H1 (cell line): ENCODE results near the gene ZBTB16. TPM values are rescaled to one million over a fixed set of nuclear protein-coding genes. Genes with fewer than 3 reads are reported as not detected.

Experiments
- CTCF ChIA-PET: fragments of 300-600 bp; sonication (Branson Sonifier 250); formaldehyde crosslinking; loops from one replicate; lab custom pipeline; 2021; ENCODE audit not compliant: partially characterized antibody; lab: Charles Lee
- POLR2A ChIA-PET: fragments of 300-600 bp; sonication (Branson Sonifier 250); formaldehyde crosslinking; loops from one replicate; lab custom pipeline; 2021; ENCODE audit warnings: inconsistent platforms; ENCODE audit not compliant: partially characterized antibody; lab: Charles Lee
- DNase-seq, 2 experiments: peaks; one replicate each; pipeline versions ENCODE4 v3.0.0 to v3.0.0-alpha.2; 2010 to 2022; ENCODE audit warnings: low spot score in 2 of 2, low read depth in 1 of 2, mixed read lengths in 1 of 2
- FAIRE-seq: peaks from 2 replicates; lab custom pipeline; 2011; peaks lifted over from hg19 to GRCh38; lab: Jason Lieb, UNC
- H2AFZ ChIP-seq: 2 replicates; pipeline ENCODE4 v1.8.1; 2012; ENCODE audit warnings: low read length, inconsistent platforms
- H2AK5ac ChIP-seq: 2 replicates; pipeline ENCODE4 v1.6.1; 2013; ENCODE audit warnings: low read depth, low read length
- H2BK120ac ChIP-seq: replicated peaks from 2 replicates; pipeline ENCODE3; 2013; ENCODE audit warnings: low read depth, low read length, inconsistent platforms
- H2BK12ac ChIP-seq: 2 replicates; pipeline ENCODE4 v1.6.1; 2013; ENCODE audit warnings: low read depth, low read length
- H2BK15ac ChIP-seq: 2 replicates; pipeline ENCODE4 v1.6.1; 2013; ENCODE audit warnings: low read length
- H2BK20ac ChIP-seq: 2 replicates; pipeline ENCODE4 v1.6.1; 2013; ENCODE audit warnings: low read length
- H2BK5ac ChIP-seq: 2 replicates; pipeline ENCODE4 v1.6.1; 2013; ENCODE audit warnings: low read depth, low read length
- H3K14ac ChIP-seq: 2 replicates; pipeline ENCODE4 v1.6.1; 2013; ENCODE audit warnings: inconsistent platforms; ENCODE audit not compliant: insufficient read length
- H3K18ac ChIP-seq: 2 replicates; pipeline ENCODE4 v1.6.1; 2013; ENCODE audit warnings: low read length; ENCODE audit errors: extremely low read depth
- H3K23ac ChIP-seq: 2 replicates; pipeline ENCODE4 v1.6.1; 2013; ENCODE audit warnings: inconsistent platforms; ENCODE audit not compliant: insufficient read length
- H3K23me2 ChIP-seq: 2 replicates; pipeline ENCODE4 v1.6.1; 2013; ENCODE audit warnings: low read depth, low read length
- H3K27ac ChIP-seq: 2 replicates; pipeline ENCODE4 v1.6.1; 2011; ENCODE audit warnings: low read depth, low read length, inconsistent platforms
- H3K27me3 ChIP-seq, 4 experiments: replicated peaks in 1 of 4; 1 replicate in 1 of 4; 2 replicates in 3 of 4; pipeline versions ENCODE4 v1.6.1 to v1.8.1; 2011 to 2013; ENCODE audit warnings: low read length in 3 of 4, mild to moderate bottlenecking in 3 of 4, inconsistent platforms in 2 of 4, mixed read lengths in 2 of 4, moderate library complexity in 1 of 4; ENCODE audit not compliant: control insufficient read depth in 3 of 4, insufficient read depth in 3 of 4; ENCODE audit errors: extremely low read depth in 1 of 4
- H3K36me3 ChIP-seq, 4 experiments: 2 replicates each; pipeline versions ENCODE4 v1.6.1 to v1.8.1; 2011 to 2013; ENCODE audit warnings: mild to moderate bottlenecking in 4 of 4, low read length in 3 of 4, moderate library complexity in 2 of 4, control low read depth in 1 of 4, inconsistent platforms in 1 of 4; ENCODE audit not compliant: insufficient read depth in 4 of 4, control insufficient read depth in 2 of 4
- H3K4ac ChIP-seq: replicated peaks from 2 replicates; pipeline ENCODE3; 2013; ENCODE audit warnings: low read length, low read depth, mixed read lengths, inconsistent platforms; ENCODE audit not compliant: insufficient read length
- H3K4me1 ChIP-seq, 4 experiments: replicated peaks in 1 of 4; 1 replicate in 1 of 4; 2 replicates in 3 of 4; pipeline versions ENCODE4 v1.6.1 to v1.8.1; 2011 to 2013; ENCODE audit warnings: low read length in 3 of 4, inconsistent platforms in 2 of 4, mixed read lengths in 1 of 4; ENCODE audit not compliant: insufficient read depth in 4 of 4, control insufficient read depth in 3 of 4
- H3K4me2 ChIP-seq, 2 experiments: 2 replicates each; pipeline versions ENCODE4 v1.6.1 to v1.8.1; 2011 to 2013; ENCODE audit warnings: low read depth in 2 of 2, low read length in 2 of 2, control low read depth in 1 of 2, inconsistent platforms in 1 of 2, mild to moderate bottlenecking in 1 of 2; ENCODE audit not compliant: insufficient read depth in 1 of 2
- H3K4me3 ChIP-seq, 4 experiments: fragments of 200-600, 300-600 bp in 1 of 4; sonication (generic), shearing (Covaris generic), sonication (Bioruptor Twin) in 1 of 4; 2 replicates each; pipeline versions ENCODE4 v1.5.1 to v1.8.1; 2011 to 2016; ENCODE audit warnings: low read length in 4 of 4, low read depth in 3 of 4, control low read depth in 2 of 4, inconsistent platforms in 2 of 4, mild to moderate bottlenecking in 2 of 4, mixed read lengths in 1 of 4, moderate library complexity in 1 of 4; ENCODE audit not compliant: insufficient read depth in 2 of 4; ENCODE audit errors: extremely low read depth in 1 of 4
- H3K56ac ChIP-seq: replicated peaks from 2 replicates; pipeline ENCODE3; 2013; ENCODE audit warnings: low read depth, mild to moderate bottlenecking, mixed read lengths, low read length, inconsistent platforms; ENCODE audit not compliant: insufficient read length
- H3K79me1 ChIP-seq: 2 replicates; pipeline ENCODE4 v1.6.1; 2013; ENCODE audit warnings: low read depth, low read length, control low read depth
- H3K79me2 ChIP-seq, 2 experiments: 2 replicates each; pipeline versions ENCODE4 v1.6.1 to v1.8.1; 2012 to 2013; ENCODE audit warnings: low read length in 2 of 2, mild to moderate bottlenecking in 2 of 2, inconsistent platforms in 1 of 2; ENCODE audit not compliant: insufficient read depth in 2 of 2, control insufficient read depth in 1 of 2
- H3K9ac ChIP-seq, 4 experiments: replicated peaks in 1 of 4; 1 replicate in 1 of 4; 2 replicates in 3 of 4; pipeline versions ENCODE4 v1.6.1 to v1.8.1; 2011 to 2013; ENCODE audit warnings: low read depth in 3 of 4, low read length in 3 of 4, control low read depth in 2 of 4, mild to moderate bottlenecking in 2 of 4, moderate library complexity in 2 of 4, inconsistent platforms in 1 of 4; ENCODE audit errors: extremely low read depth in 1 of 4
- H3K9me3 ChIP-seq, 2 experiments: 2 replicates each; pipeline versions ENCODE4 v1.6.1 to v1.8.1; 2012 to 2013; ENCODE audit warnings: mild to moderate bottlenecking in 2 of 2, moderate library complexity in 2 of 2, control low read depth in 1 of 2, inconsistent platforms in 1 of 2, low read depth in 1 of 2, low read length in 1 of 2, mixed read lengths in 1 of 2; ENCODE audit not compliant: insufficient read depth in 2 of 2
- H4K20me1 ChIP-seq, 2 experiments: replicated peaks in 1 of 2; 2 replicates each; pipeline versions ENCODE3 to v1.8.1; 2011 to 2013; ENCODE audit warnings: inconsistent platforms in 2 of 2, low read length in 2 of 2, mild to moderate bottlenecking in 1 of 2; ENCODE audit not compliant: insufficient read depth in 2 of 2, control insufficient read depth in 1 of 2
- H4K5ac ChIP-seq: 2 replicates; pipeline ENCODE4 v1.6.1; 2013; ENCODE audit warnings: low read length, low read depth, mixed read lengths, inconsistent platforms; ENCODE audit not compliant: insufficient read length
- H4K8ac ChIP-seq: 2 replicates; pipeline ENCODE4 v1.8.0; 2013; ENCODE audit warnings: mild to moderate bottlenecking, moderate library complexity, low read length, inconsistent platforms; ENCODE audit not compliant: insufficient read depth; ENCODE audit errors: extremely low read depth
- H4K91ac ChIP-seq: replicated peaks from 2 replicates; pipeline ENCODE3; 2013; ENCODE audit warnings: low read length, mixed read lengths, inconsistent platforms; ENCODE audit not compliant: insufficient read length
- CHD1 ChIP-seq: IDR thresholded peaks from 2 replicates; pipeline ENCODE4 v1.6.1; 2012; ENCODE audit warnings: low read depth, low read length, improper control_type of control experiment
- SAP30 ChIP-seq: fragments of 300-600 bp; sonication (generic); IDR thresholded peaks from 2 replicates; pipeline ENCODE4 v1.7.1; 2012; ENCODE audit warnings: low read length, moderate library complexity, mild to moderate bottlenecking, inconsistent platforms; ENCODE audit not compliant: insufficient read depth, insufficient replicate concordance
- WGBS, 2 experiments: shearing (Covaris generic) in 1 of 2; methylation state at CpG; one replicate each; pipeline versions ENCODE4 v1.1.6 to v1.1.7; 2013 to 2015; ENCODE audit warnings: low lambda C conversion rate in 2 of 2, mixed read lengths in 2 of 2, inconsistent platforms in 1 of 2, low coverage in 1 of 2, missing lambda C conversion rate in 1 of 2; ENCODE audit not compliant: insufficient replicate concordance in 2 of 2, insufficient coverage in 1 of 2, insufficient read length in 1 of 2; ENCODE audit errors: extremely low coverage in 1 of 2, missing lambda C conversion rate in 1 of 2; 5-methylcytosine and 5-hydroxymethylcytosine counted together
- polyA plus RNA-seq, 7 experiments: library from polyadenylated mRNA; depleted of rRNA in 3 of 7; stranded (reverse) in 5 of 7; unstranded in 2 of 7; fragments of >200 nt in 5 of 7; fragments of 200-250 nt in 2 of 7; gene quantifications; 1 replicate in 5 of 7; 2 replicates in 1 of 7; 4 replicates in 1 of 7; pipeline versions ENCODE4 v1.2.1 to v1.2.3, GENCODE V29; 2011 to 2013; ENCODE audit warnings: missing spikeins in 2 of 7, mixed read lengths in 2 of 7
- total RNA-seq: library from RNA; stranded (reverse); fragmentation: NEBNext Ultra II Directional; extraction: Animal tissue kit (Norgen Biotek cat#: 25700); gene quantifications from 2 replicates; pipeline ENCODE4 v1.2.1, GENCODE V29; 2021

The ZBTB16 gene
- total and polyA plus RNA-seq, 2 of the 8 experiments (the other 6 are each of a cell fraction or from before 2014, with no cell fraction given): 0.12 to 0.61 TPM

DNA sequence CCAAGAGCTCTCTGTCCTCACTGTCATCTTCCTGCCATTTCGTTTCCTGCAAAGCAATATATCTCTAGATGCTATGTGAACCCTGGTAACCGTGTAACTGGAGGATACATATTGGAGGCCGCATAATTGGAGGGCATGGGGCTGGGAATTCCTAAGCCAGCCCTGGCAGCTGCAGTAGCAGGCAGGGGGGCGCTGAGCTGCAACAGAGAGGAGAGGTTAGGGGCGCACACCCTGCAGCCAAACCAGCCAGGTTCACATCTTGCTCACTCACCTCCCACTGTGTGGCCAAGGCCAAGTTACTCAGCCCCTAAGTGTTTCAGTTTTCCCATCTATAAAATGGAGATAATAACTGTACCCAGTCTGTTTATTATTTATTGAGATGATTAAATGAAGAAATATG, 39.9 kb upstream of the ZBTB16 start:
- Histone ChIP-seq H2BK20ac (no peak overlapping the region), H3K14ac (no peak overlapping the region), H2BK120ac (no peak overlapping the region), H2BK15ac (no peak overlapping the region), H2AFZ (no peak overlapping the region), H3K27ac (no peak overlapping the region), H2BK12ac (no peak overlapping the region), H3K23me2 (0 out of 2 replicates have a peak, but pooled peaks cover 1% of the 10 kb centered on the region), H2AK5ac (no peak overlapping the region), H3K4me3 (no peak overlapping the region), H3K23ac (no peak overlapping the region), H3K79me2 (no peaks in the 10 kb centered on the region), H3K18ac (no peak overlapping the region), H4K8ac (no peak overlapping the region), H3K9ac (no peak overlapping the region), H3K79me1 (no peaks in the 10 kb centered on the region), H4K20me1 (no peaks in the 10 kb centered on the region), H3K4me1 (no peaks in the 10 kb centered on the region), H4K91ac (no peak overlapping the region), H2BK5ac (no peak overlapping the region), H3K56ac (no peak overlapping the region), H3K27me3 (no peaks in the 10 kb centered on the region), H3K4me2 (no peak overlapping the region), H3K4ac (no peak overlapping the region), H4K5ac (no peak overlapping the region), H3K9me3 (no peaks in the 10 kb centered on the region), H3K36me3 (no peaks in the 10 kb centered on the region)
- FAIRE-seq: no peak
- CTCF ChIA-PET: interaction anchor here (0.6 to 4.9 kb wide), 9 partner anchors 8 to 433 kb away, joined by 3 to 38 read pairs (median 4); no protein-coding TSS in a partner anchor
- no peak for DNase-seq
- no peak for TF ChIP-seq SAP30
- no peak for TF ChIP-seq CHD1
- POLR2A ChIA-PET: interaction anchor here (0.7 kb wide), 1 partner anchor 259 kb away, joined by 3 read pairs; no protein-coding TSS in a partner anchor
- WGBS, 2 experiments: 83% methylated on average over 5 of the region's 5 CpGs; no CpG with 5 or more reads in 1 of the 2 experiments
